GM18951 (cell line): ENCODE measurements around the gene TMEM178B.
"Not testable (repeated sequence)": the region's sequence is repeated elsewhere in the genome, so short reads cannot be mapped to it uniquely, and the experiment has no call there.

ENCODE experiments used
- POLR2A ChIP-seq: IDR thresholded peaks from 4 replicates; pipeline ENCODE4 v1.6.1; 2011; ENCODE audit warnings: mild to moderate bottlenecking; ENCODE audit not compliant: insufficient read length, insufficient read depth; ENCODE audit errors: extremely low read depth
- in situ Hi-C: fragments of 300-500 bp; cut with MboI; formaldehyde crosslinking; loops from one replicate; pipeline ENCODE4 v1.12.0; 2022; ENCODE audit warnings: low sequenced_read_pairs, mixed read lengths, inconsistent platforms; ENCODE audit not compliant: unreplicated experiment

The TMEM178B gene

GRCh38 chr7:141097430-141097829 is 23.6 kb downstream of the TMEM178B start:
- TF ChIP-seq POLR2A = no peak
- in situ Hi-C loops = no loop called here

- no peak for TF ChIP-seq POLR2A
- in situ Hi-C loops = no loop called here
These were observed 28.6 kb downstream of the TMEM178B start for GRCh38 chr7:141102436-141102835.

- in situ Hi-C loops = no loop called here
- no peak for TF ChIP-seq POLR2A
These were observed 30.1 kb downstream of the TMEM178B start for GRCh38 chr7:141103847-141104429.

- TF ChIP-seq POLR2A = no peak
- in situ Hi-C loops = no loop called here
These were observed 39.3 kb downstream of the TMEM178B start for GRCh38 chr7:141113131-141113530.

GRCh38 chr7:141114029-141114664 is 40.3 kb downstream of the TMEM178B start:
- in situ Hi-C loops = no loop called here
- TF ChIP-seq POLR2A = no peak

GRCh38 chr7:141115965-141116364 is 42.1 kb downstream of the TMEM178B start:
- in situ Hi-C loops = no loop called here

GRCh38 chr7:141116661-141117060 is 42.8 kb downstream of the TMEM178B start:
- in situ Hi-C loops = not testable (repeated sequence)

More at GRCh38 chr7:141115965-141116364, 42.1 kb downstream of the TMEM178B start:
- TF ChIP-seq POLR2A = no peak

- TF ChIP-seq POLR2A = no peak
- in situ Hi-C loops = no loop called here
These were observed 44.9 kb downstream of the TMEM178B start for GRCh38 chr7:141118767-141119166.

GRCh38 chr7:141119187-141119586 is 45.3 kb downstream of the TMEM178B start:
- in situ Hi-C loops = no loop called here
- TF ChIP-seq POLR2A = no peak

- TF ChIP-seq POLR2A = no peak
- in situ Hi-C loops = no loop called here
These were observed 48.9 kb downstream of the TMEM178B start for GRCh38 chr7:141122736-141123135.

GRCh38 chr7:141123522-141123921 is 49.7 kb downstream of the TMEM178B start:
- no peak for TF ChIP-seq POLR2A
- in situ Hi-C loops = no loop called here

GRCh38 chr7:141126107-141126506 is 52.2 kb downstream of the TMEM178B start:
- no peak for TF ChIP-seq POLR2A
- in situ Hi-C loops = no loop called here

GRCh38 chr7:141128506-141128905 is 54.6 kb downstream of the TMEM178B start:
- in situ Hi-C loops = no loop called here
- no peak for TF ChIP-seq POLR2A

GRCh38 chr7:141128931-141129330 is 55.1 kb downstream of the TMEM178B start:
- no peak for TF ChIP-seq POLR2A
- in situ Hi-C loops = no loop called here

- in situ Hi-C loops = no loop called here
- TF ChIP-seq POLR2A = no peak
These were observed 58.8 kb downstream of the TMEM178B start for GRCh38 chr7:141132671-141133070.

- no peak for TF ChIP-seq POLR2A
- in situ Hi-C loops = no loop called here
These were observed 59.8 kb downstream of the TMEM178B start for GRCh38 chr7:141133646-141134045.
